Activated CD4-positive, alpha-beta T cell treated with anti-CD3 and anti-CD28 coated beads, Interleukin-2, amount 10 ng/mL, durations not matched to agents 7 days and 5 days (primary cell): ENCODE data around the gene STOX2. TPM values are rescaled to one million over a fixed set of nuclear protein-coding genes. Genes with fewer than 3 reads are reported as not detected.

Source experiments
- CTCF ChIA-PET: fragments of 350-600 bp; sonication (Branson Sonifier 250); formaldehyde crosslinking; loops from one replicate; lab custom pipeline; 2021; ENCODE audit warnings: antibody characterized with exemption; lab: Charles Lee
- POLR2A ChIA-PET: fragments of 350-600 bp; sonication (Branson Sonifier 250); formaldehyde crosslinking; loops from one replicate; lab custom pipeline; 2021; ENCODE audit warnings: antibody characterized with exemption; lab: Charles Lee
- DNase-seq: peaks from one replicate; pipeline ENCODE4 v3.0.0-alpha.2; 2020
- H3K27ac Mint-ChIP-seq: one replicate; pipeline ENCODE4 v1.8.0; 2021; ENCODE audit warnings: mild to moderate bottlenecking, moderate library complexity, mixed read lengths
- H3K27me3 Mint-ChIP-seq: one replicate; pipeline ENCODE4 v1.8.0; 2021; ENCODE audit warnings: mixed read lengths
- H3K36me3 Mint-ChIP-seq: one replicate; pipeline ENCODE4 v1.8.0; 2021; ENCODE audit warnings: low read depth, mixed read lengths
- H3K4me1 Mint-ChIP-seq: one replicate; pipeline ENCODE4 v1.8.0; 2021; ENCODE audit warnings: mixed read lengths
- H3K4me3 Mint-ChIP-seq: one replicate; pipeline ENCODE4 v1.8.0; 2021; ENCODE audit warnings: mild to moderate bottlenecking, moderate library complexity, mixed read lengths
- H3K9me3 Mint-ChIP-seq: one replicate; pipeline ENCODE4 v1.8.0; 2021; ENCODE audit warnings: mixed read lengths
- total RNA-seq, 2 experiments: library from RNA; stranded (reverse); gene quantifications; one replicate each; pipeline ENCODE4 v1.2.3, GENCODE V29; 2021

STOX2 gene
- total RNA-seq, 2 experiments from 2014 or later, result not detected

- Mint-ChIP-seq H3K4me1 (no peaks in the 10 kb centered on the region), H3K27ac (no peak overlapping the region), H3K4me3 (no peak overlapping the region), H3K9me3 (no peaks in the 10 kb centered on the region), H3K36me3 (no peaks in the 10 kb centered on the region), H3K27me3 (peaks cover 3% of the 10 kb centered on the region)
- CTCF ChIA-PET, result no interaction called here
- no peak for DNase-seq
- POLR2A ChIA-PET, result no interaction called here
Measured at GRCh38 chr4:183960046-183960420, 54.9 kb downstream of the STOX2 start.

- no peak overlapping the region for H3K27ac Mint-ChIP-seq
- peaks cover 10% of the 10 kb centered on the region for H3K27me3 Mint-ChIP-seq
- POLR2A ChIA-PET, result no interaction called here
- H3K9me3 Mint-ChIP-seq, result no peaks in the 10 kb centered on the region
- no peaks in the 10 kb centered on the region for H3K36me3 Mint-ChIP-seq
- DNase-seq, result no peak
- CTCF ChIA-PET, result no interaction called here
- H3K4me1 Mint-ChIP-seq, result no peaks in the 10 kb centered on the region
- no peak overlapping the region for H3K4me3 Mint-ChIP-seq
Measured at GRCh38 chr4:183960962-183961541, 55.9 kb downstream of the STOX2 start.

GRCh38 chr4:183961795-183962194 lies 56.7 kb downstream of the STOX2 start:
- Mint-ChIP-seq H3K4me3 (no peak overlapping the region), H3K9me3 (no peaks in the 10 kb centered on the region), H3K27ac (no peak overlapping the region), H3K36me3 (no peaks in the 10 kb centered on the region), H3K4me1 (no peaks in the 10 kb centered on the region), H3K27me3 (peaks cover 16% of the 10 kb centered on the region)
- ChIA-PET CTCF (no interaction called here), POLR2A (no interaction called here)
- no peak for DNase-seq

- Mint-ChIP-seq H3K27me3 (peaks cover 19% of the 10 kb centered on the region), H3K9me3 (no peaks in the 10 kb centered on the region), H3K4me3 (no peak overlapping the region), H3K4me1 (no peaks in the 10 kb centered on the region), H3K36me3 (no peaks in the 10 kb centered on the region), H3K27ac (no peak overlapping the region)
- ChIA-PET POLR2A (no interaction called here), CTCF (no interaction called here)
- no peak for DNase-seq
Measured at GRCh38 chr4:183962419-183962818, 57.3 kb downstream of the STOX2 start.

GRCh38 chr4:183966371-183966770 lies 61.3 kb downstream of the STOX2 start:
- H3K4me1 Mint-ChIP-seq, result no peaks in the 10 kb centered on the region
- H3K27me3 Mint-ChIP-seq, result peaks cover 32% of the 10 kb centered on the region
- DNase-seq, result no peak
- H3K36me3 Mint-ChIP-seq, result no peaks in the 10 kb centered on the region
- ChIA-PET CTCF (no interaction called here), POLR2A (no interaction called here)
- no peak overlapping the region for H3K27ac Mint-ChIP-seq
- H3K4me3 Mint-ChIP-seq, result no peak overlapping the region
- H3K9me3 Mint-ChIP-seq, result no peaks in the 10 kb centered on the region

- Mint-ChIP-seq H3K27me3 (peaks cover 29% of the 10 kb centered on the region), H3K9me3 (no peaks in the 10 kb centered on the region), H3K36me3 (no peaks in the 10 kb centered on the region), H3K4me3 (no peak overlapping the region), H3K27ac (no peak overlapping the region), H3K4me1 (no peaks in the 10 kb centered on the region)
- ChIA-PET POLR2A (no interaction called here), CTCF (no interaction called here)
- no peak for DNase-seq
Measured at GRCh38 chr4:183967266-183967665, 62.2 kb downstream of the STOX2 start.

GRCh38 chr4:183968502-183968901 lies 63.4 kb downstream of the STOX2 start:
- Mint-ChIP-seq H3K9me3 (no peaks in the 10 kb centered on the region), H3K4me1 (no peaks in the 10 kb centered on the region), H3K27me3 (peaks cover 29% of the 10 kb centered on the region), H3K27ac (no peak overlapping the region), H3K36me3 (no peaks in the 10 kb centered on the region), H3K4me3 (no peak overlapping the region)
- no peak for DNase-seq
- POLR2A ChIA-PET, result no interaction called here
- CTCF ChIA-PET, result no interaction called here

- ChIA-PET POLR2A (no interaction called here), CTCF (interaction anchor here (0.5 to 0.6 kb wide), 2 partner anchors 188 to 211 kb away, joined by 3 read pairs; no protein-coding TSS in a partner anchor)
- Mint-ChIP-seq H3K27ac (no peak overlapping the region), H3K27me3 (peaks cover 29% of the 10 kb centered on the region), H3K4me1 (no peaks in the 10 kb centered on the region), H3K9me3 (no peaks in the 10 kb centered on the region), H3K4me3 (no peak overlapping the region), H3K36me3 (no peaks in the 10 kb centered on the region)
- DNase-seq, result no peak
Measured at GRCh38 chr4:183968931-183969330, 63.8 kb downstream of the STOX2 start.

GRCh38 chr4:183969596-183969995 lies 64.5 kb downstream of the STOX2 start:
- ChIA-PET POLR2A (no interaction called here), CTCF (interaction anchor here (0.5 to 0.6 kb wide), 2 partner anchors 189 to 210 kb away, joined by 3 read pairs; no protein-coding TSS in a partner anchor)
- no peaks in the 10 kb centered on the region for H3K4me1 Mint-ChIP-seq
- H3K27me3 Mint-ChIP-seq, result peaks cover 32% of the 10 kb centered on the region
- no peak overlapping the region for H3K27ac Mint-ChIP-seq
- H3K36me3 Mint-ChIP-seq, result no peaks in the 10 kb centered on the region
- H3K4me3 Mint-ChIP-seq, result no peak overlapping the region
- DNase-seq, result no peak
- H3K9me3 Mint-ChIP-seq, result peaks cover 3% of the 10 kb centered on the region

- ChIA-PET CTCF (no interaction called here), POLR2A (no interaction called here)
- no peak for DNase-seq
- H3K9me3 Mint-ChIP-seq, result peaks cover 4% of the 10 kb centered on the region
- H3K27me3 Mint-ChIP-seq, result peaks cover 24% of the 10 kb centered on the region
- no peak overlapping the region for H3K27ac Mint-ChIP-seq
- no peak overlapping the region for H3K4me3 Mint-ChIP-seq
- no peaks in the 10 kb centered on the region for H3K36me3 Mint-ChIP-seq
- H3K4me1 Mint-ChIP-seq, result no peaks in the 10 kb centered on the region
Measured at GRCh38 chr4:183971929-183972490, 66.9 kb downstream of the STOX2 start.

- Mint-ChIP-seq H3K4me1 (no peaks in the 10 kb centered on the region), H3K4me3 (no peak overlapping the region), H3K9me3 (peaks cover 4% of the 10 kb centered on the region), H3K27ac (no peak overlapping the region), H3K27me3 (peaks cover 15% of the 10 kb centered on the region), H3K36me3 (no peaks in the 10 kb centered on the region)
- CTCF ChIA-PET, result no interaction called here
- POLR2A ChIA-PET, result no interaction called here
- no peak for DNase-seq
Measured at GRCh38 chr4:183977707-183978106, 72.6 kb downstream of the STOX2 start.

- Mint-ChIP-seq H3K9me3 (no peaks in the 10 kb centered on the region), H3K4me1 (no peaks in the 10 kb centered on the region), H3K4me3 (no peak overlapping the region), H3K27ac (no peak overlapping the region), H3K27me3 (peaks cover 3% of the 10 kb centered on the region), H3K36me3 (no peaks in the 10 kb centered on the region)
- no peak for DNase-seq
- POLR2A ChIA-PET, result no interaction called here
- CTCF ChIA-PET, result no interaction called here
Measured at GRCh38 chr4:183984566-183984965, 79.5 kb downstream of the STOX2 start.

GRCh38 chr4:183985786-183986185 lies 80.7 kb downstream of the STOX2 start:
- no peaks in the 10 kb centered on the region for H3K36me3 Mint-ChIP-seq
- ChIA-PET CTCF (no interaction called here), POLR2A (no interaction called here)
- no peak for DNase-seq
- H3K4me3 Mint-ChIP-seq, result no peak overlapping the region
- H3K27ac Mint-ChIP-seq, result no peak overlapping the region
- H3K27me3 Mint-ChIP-seq, result peaks cover 5% of the 10 kb centered on the region
- no peaks in the 10 kb centered on the region for H3K9me3 Mint-ChIP-seq
- no peaks in the 10 kb centered on the region for H3K4me1 Mint-ChIP-seq
